ENCODE data around the gene SNX25.
"Not testable (repeated sequence)": the region's sequence is repeated elsewhere in the genome, so short reads cannot be mapped to it uniquely, and the experiment has no call there.

SNX25 gene

GRCh38 chr4:185194924-185195888, 14.2 kb upstream of the SNX25 start:
- CTCF ChIA-PET: interaction anchor here (11.2 kb wide), 1 partner anchor 11 kb away, joined by 121 read pairs; no protein-coding TSS in a partner anchor
- no peak for DNase-seq (ENCODE audit: low read depth, low spot score)
- POLR2A ChIA-PET: no interaction called here
- TF ChIP-seq CTCF (IDR thresholded peaks at IDR 0.05; ENCODE audit: insufficient read depth, low read length, missing control alignments): no peak
- no peak overlapping the region for H3K4me3 ChIP-seq (ENCODE audit: low read depth, low read length)

GRCh38 chr4:185196437-185196836, 13.0 kb upstream of the SNX25 start:
- ChIA-PET POLR2A (interaction anchor here (1.1 kb wide), 1 partner anchor 22 kb away, joined by 4 read pairs; no protein-coding TSS in a partner anchor), CTCF (interaction anchor here (0.9 to 11.2 kb wide), 3 partner anchors 12 to 401 kb away, joined by 3 to 121 read pairs (median 5); partner anchors contain the start of gene SNX25)
- no peak overlapping the region for H3K4me3 ChIP-seq (ENCODE audit: low read depth, low read length)
- TF ChIP-seq CTCF (IDR thresholded peaks at IDR 0.05; ENCODE audit: insufficient read depth, low read length, missing control alignments): no peak
- no peak for DNase-seq (ENCODE audit: low read depth, low spot score)

GRCh38 chr4:185198189-185198588, 11.2 kb upstream of the SNX25 start:
- CTCF ChIA-PET: interaction anchor here (0.7 to 11.2 kb wide), 2 partner anchors 14 to 274 kb away, joined by 3 to 121 read pairs; no protein-coding TSS in a partner anchor
- DNase-seq (ENCODE audit: low read depth, low spot score); POLR2A ChIA-PET; H3K4me3 ChIP-seq (ENCODE audit: low read depth, low read length): not testable (repeated sequence)

- TF ChIP-seq CTCF (IDR thresholded peaks at IDR 0.05; ENCODE audit: insufficient read depth, low read length, missing control alignments): no peak
- no peak for DNase-seq (ENCODE audit: low read depth, low spot score)
- CTCF ChIA-PET: interaction anchor here (11.2 kb wide), 1 partner anchor 18 kb away, joined by 121 read pairs; no protein-coding TSS in a partner anchor
- POLR2A ChIA-PET: interaction anchor here (0.8 to 1.0 kb wide), 2 partner anchors 21 to 194 kb away, joined by 3 to 4 read pairs; partner anchors contain the start of genes ANKRD37 and LRP2BP
- H3K4me3 ChIP-seq (ENCODE audit: low read depth, low read length): no peak overlapping the region; the same call in 1 of the 2 replicates
Observed at GRCh38 chr4:185201977-185202962, 7.1 kb upstream of the SNX25 start.

GRCh38 chr4:185202984-185203485, 6.4 kb upstream of the SNX25 start:
- no peak for TF ChIP-seq CTCF (IDR thresholded peaks at IDR 0.05; ENCODE audit: insufficient read depth, low read length, missing control alignments)
- no peak for DNase-seq (ENCODE audit: low read depth, low spot score)
- ChIA-PET POLR2A (no interaction called here), CTCF (interaction anchor here (11.2 kb wide), 1 partner anchor 19 kb away, joined by 121 read pairs; no protein-coding TSS in a partner anchor)
- peak overlapping the region; percentile 65 for H3K4me3 ChIP-seq (ENCODE audit: low read depth, low read length)

All from AG04449 (cell line).